Hepatocyte (in vitro differentiated cells): ENCODE results near the gene ATG4D. TPM values are rescaled to one million over a fixed set of nuclear protein-coding genes. Genes with fewer than 3 reads are reported as not detected.

Experiments
- DNase-seq: peaks from one replicate; pipeline ENCODE4 v3.0.0-alpha.2; 2016; ENCODE audit warnings: low spot score
- H2AFZ ChIP-seq: fragments of 200-600 bp; sonication (generic); 2 replicates; pipeline ENCODE4 v1.6.0; 2016; ENCODE audit warnings: antibody characterized with exemption, mild to moderate bottlenecking
- H3K27ac ChIP-seq: fragments of 200-600 bp; sonication (generic); 2 replicates; pipeline ENCODE4 v1.5.1; 2016; ENCODE audit warnings: mild to moderate bottlenecking
- H3K27me3 ChIP-seq: fragments of 200-600 bp; sonication (generic); 2 replicates; pipeline ENCODE4 v1.6.1; 2016
- H3K36me3 ChIP-seq: fragments of 200-600 bp; sonication (generic); replicated peaks from 2 replicates; pipeline ENCODE4 v1.5.1; 2016; ENCODE audit warnings: low read depth; ENCODE audit not compliant: insufficient read depth
- H3K4me1 ChIP-seq: fragments of 200-600 bp; sonication (generic); 2 replicates; pipeline ENCODE4 v1.5.1; 2016; ENCODE audit warnings: mild to moderate bottlenecking, moderate library complexity; ENCODE audit not compliant: insufficient read depth
- H3K4me2 ChIP-seq: fragments of 200-600 bp; sonication (generic); 2 replicates; pipeline ENCODE4 v1.6.0; 2016
- H3K4me3 ChIP-seq: fragments of 200-600 bp; sonication (generic); 2 replicates; pipeline ENCODE4 v1.5.1; 2016; ENCODE audit warnings: mild to moderate bottlenecking
- H3K79me2 ChIP-seq: fragments of 200-600 bp; sonication (generic); 2 replicates; pipeline ENCODE4 v1.6.0; 2017; ENCODE audit warnings: mild to moderate bottlenecking
- H3K9me2 ChIP-seq: fragments of 200-600 bp; sonication (generic); replicated peaks from 2 replicates; pipeline ENCODE4 v1.6.0; 2017; ENCODE audit warnings: mild to moderate bottlenecking; ENCODE audit not compliant: insufficient read depth
- H3K9me3 ChIP-seq: fragments of 200-600 bp; sonication (generic); 2 replicates; pipeline ENCODE4 v1.5.1; 2016; ENCODE audit warnings: low read depth, mild to moderate bottlenecking
- H4K20me1 ChIP-seq: fragments of 200-600 bp; sonication (generic); 2 replicates; pipeline ENCODE4 v1.6.0; 2016; ENCODE audit warnings: mild to moderate bottlenecking; ENCODE audit not compliant: insufficient read depth, poor library complexity, severe bottlenecking
- EZH2 ChIP-seq: fragments of 200-600 bp; sonication (generic); IDR thresholded peaks from 2 replicates; pipeline ENCODE4 v1.6.1; 2016; ENCODE audit warnings: antibody characterized with exemption, mild to moderate bottlenecking, borderline replicate concordance
- EZH2phosphoT487 ChIP-seq: fragments of 200-600 bp; sonication (generic); IDR thresholded peaks from one replicate; pipeline ENCODE4 v1.6.1; 2018; ENCODE audit warnings: antibody characterized with exemption, mild to moderate bottlenecking, low read depth, moderate library complexity; ENCODE audit not compliant: unreplicated experiment, severe bottlenecking
- WGBS: methylation state at CpG from one replicate; pipeline ENCODE4 v1.1.6; 2016; ENCODE audit warnings: low lambda C conversion rate; ENCODE audit errors: missing lambda C conversion rate; 5-methylcytosine and 5-hydroxymethylcytosine counted together
- polyA plus RNA-seq: library from polyadenylated mRNA; unstranded; fragments of >200 nt; fragmentation: Nextera tagmentation; extraction: Ambion mirVana; gene quantifications from 2 replicates; pipeline ENCODE4 v1.2.1, GENCODE V29; 2016
- total RNA-seq: library from RNA; depleted of rRNA; stranded (reverse); fragments of >200 nt; gene quantifications from 2 replicates; pipeline ENCODE4 v1.2.3, GENCODE V29; 2014
- TF ChIP-seq, protein P1 (sequence below): fragments of 200-600 bp; sonication (generic); IDR thresholded peaks from 2 replicates; pipeline ENCODE4 v1.5.1; 2016; ENCODE audit warnings: antibody characterized with exemption, mild to moderate bottlenecking; ENCODE audit not compliant: poor library complexity

The ATG4D gene
- total and polyA plus RNA-seq, 2 experiments from 2014 or later: 24.1 to 34.5 TPM

- Histone ChIP-seq H3K79me2 (no peaks in the 10 kb centered on the region), H4K20me1 (no peaks in the 10 kb centered on the region), H3K9me3 (no peaks in the 10 kb centered on the region), H3K4me2 (peak within 1 kb of the TSS; percentile 74), H3K27ac (no peak within 1 kb of the TSS), H3K36me3 (no peaks in the 10 kb centered on the region), H3K27me3 (peaks cover 82% of the 10 kb centered on the region), H3K4me3 (no peak within 1 kb of the TSS), H2AFZ (peak within 1 kb of the TSS; percentile 15), H3K4me1 (peaks cover 7% of the 10 kb centered on the region), H3K9me2 (no peaks in the 10 kb centered on the region)
- TF ChIP-seq EZH2 (no peak), EZH2phosphoT487 (no peak)
- TF ChIP-seq, protein P1, sequence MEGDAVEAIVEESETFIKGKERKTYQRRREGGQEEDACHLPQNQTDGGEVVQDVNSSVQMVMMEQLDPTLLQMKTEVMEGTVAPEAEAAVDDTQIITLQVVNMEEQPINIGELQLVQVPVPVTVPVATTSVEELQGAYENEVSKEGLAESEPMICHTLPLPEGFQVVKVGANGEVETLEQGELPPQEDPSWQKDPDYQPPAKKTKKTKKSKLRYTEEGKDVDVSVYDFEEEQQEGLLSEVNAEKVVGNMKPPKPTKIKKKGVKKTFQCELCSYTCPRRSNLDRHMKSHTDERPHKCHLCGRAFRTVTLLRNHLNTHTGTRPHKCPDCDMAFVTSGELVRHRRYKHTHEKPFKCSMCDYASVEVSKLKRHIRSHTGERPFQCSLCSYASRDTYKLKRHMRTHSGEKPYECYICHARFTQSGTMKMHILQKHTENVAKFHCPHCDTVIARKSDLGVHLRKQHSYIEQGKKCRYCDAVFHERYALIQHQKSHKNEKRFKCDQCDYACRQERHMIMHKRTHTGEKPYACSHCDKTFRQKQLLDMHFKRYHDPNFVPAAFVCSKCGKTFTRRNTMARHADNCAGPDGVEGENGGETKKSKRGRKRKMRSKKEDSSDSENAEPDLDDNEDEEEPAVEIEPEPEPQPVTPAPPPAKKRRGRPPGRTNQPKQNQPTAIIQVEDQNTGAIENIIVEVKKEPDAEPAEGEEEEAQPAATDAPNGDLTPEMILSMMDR: no peak
- DNase-seq: peak; percentile 26
- WGBS: 2% methylated on average over 32 of the region's 39 CpGs
Measured at GRCh38 chr19:10517361-10517759, 26.3 kb upstream of the ATG4D start, which contains the start of gene S1PR5. Gene S1PR5, minus strand, starts transcription at chr19:10517447. Its CDS starts 2,436 bp downstream, at chr19:10515011.

GRCh38 chr19:10517760-10518443 is 25.8 kb upstream of the ATG4D start:
- Histone ChIP-seq H3K9me3 (no peaks in the 10 kb centered on the region), H3K79me2 (no peaks in the 10 kb centered on the region), H4K20me1 (no peaks in the 10 kb centered on the region), H3K27ac (no peak overlapping the region), H2AFZ (peak overlapping the region; percentile 15), H3K4me1 (peaks cover 7% of the 10 kb centered on the region), H3K4me3 (no peak overlapping the region), H3K36me3 (no peaks in the 10 kb centered on the region), H3K4me2 (peak overlapping the region; percentile 74), H3K9me2 (no peaks in the 10 kb centered on the region), H3K27me3 (peaks cover 76% of the 10 kb centered on the region)
- DNase-seq: peak; percentile 19
- TF ChIP-seq EZH2 (no peak), EZH2phosphoT487 (peak; percentile 31)
- TF ChIP-seq, protein P1: no peak
- 3% methylated on average over 16 of the region's 27 CpGs for WGBS

GRCh38 chr19:10518444-10519361 is 25.0 kb upstream of the ATG4D start:
- H3K9me3 ChIP-seq: no peaks in the 10 kb centered on the region
- H3K27ac ChIP-seq: no peak overlapping the region
- H3K4me1 ChIP-seq: peaks cover 7% of the 10 kb centered on the region
- no peak overlapping the region for H3K4me3 ChIP-seq
- no peak overlapping the region for H2AFZ ChIP-seq
- no peaks in the 10 kb centered on the region for H3K9me2 ChIP-seq
- TF ChIP-seq EZH2phosphoT487 (no peak), EZH2 (no peak)
- TF ChIP-seq, protein P1: no peak
- H4K20me1 ChIP-seq: no peaks in the 10 kb centered on the region
- no peak for DNase-seq
- 28% methylated on average over 26 of the region's 33 CpGs for WGBS
- H3K4me2 ChIP-seq: peak overlapping the region; percentile 74
- H3K27me3 ChIP-seq: peaks cover 68% of the 10 kb centered on the region
- H3K79me2 ChIP-seq: no peaks in the 10 kb centered on the region
- H3K36me3 ChIP-seq: no peaks in the 10 kb centered on the region
